ENCODE data around the gene CCNG2.

Gene CCNG2

GRCh38 chr4:77196866-77197265 is 39.9 kb downstream of the CCNG2 start:
- Histone ChIP-seq H3K9ac (ENCODE audit: low read depth, low read length) (no peak overlapping the region), H3K27me3 (ENCODE audit: insufficient read depth, low read length) (peaks cover 32% of the 10 kb centered on the region), H3K9me3 (ENCODE audit: insufficient read depth, low read depth, low read length) (no peaks in the 10 kb centered on the region)

GRCh38 chr4:77197361-77197760 is 40.4 kb downstream of the CCNG2 start:
- Histone ChIP-seq H3K27me3 (ENCODE audit: insufficient read depth, low read length) (peaks cover 32% of the 10 kb centered on the region), H3K9me3 (ENCODE audit: insufficient read depth, low read depth, low read length) (no peaks in the 10 kb centered on the region), H3K36me3 (ENCODE audit: insufficient read depth, low read depth, low read length) (no peaks in the 10 kb centered on the region), H3K27ac (ENCODE audit: low read length) (no peak overlapping the region), H3K4me1 (ENCODE audit: insufficient read depth, low read length) (no peaks in the 10 kb centered on the region), H3K4me3 (ENCODE audit: low read length) (no peak overlapping the region), H3K9ac (ENCODE audit: low read depth, low read length) (no peak overlapping the region)

More at GRCh38 chr4:77196866-77197265, 39.9 kb downstream of the CCNG2 start:
- Histone ChIP-seq H3K27ac (ENCODE audit: low read length) (no peak overlapping the region), H3K4me3 (ENCODE audit: low read length) (no peak overlapping the region), H3K36me3 (ENCODE audit: insufficient read depth, low read depth, low read length) (no peaks in the 10 kb centered on the region), H3K4me1 (ENCODE audit: insufficient read depth, low read length) (no peaks in the 10 kb centered on the region)

- H3K27me3 ChIP-seq (ENCODE audit: insufficient read depth, low read length), result peaks cover 32% of the 10 kb centered on the region
- no peaks in the 10 kb centered on the region for H3K4me1 ChIP-seq (ENCODE audit: insufficient read depth, low read length)
- H3K27ac ChIP-seq (ENCODE audit: low read length), result no peak overlapping the region
- no peak overlapping the region for H3K4me3 ChIP-seq (ENCODE audit: low read length)
- H3K9ac ChIP-seq (ENCODE audit: low read depth, low read length), result no peak overlapping the region
- no peaks in the 10 kb centered on the region for H3K36me3 ChIP-seq (ENCODE audit: insufficient read depth, low read depth, low read length)
- no peaks in the 10 kb centered on the region for H3K9me3 ChIP-seq (ENCODE audit: insufficient read depth, low read depth, low read length)
These were observed 40.8 kb downstream of the CCNG2 start for GRCh38 chr4:77197831-77198230.

GRCh38 chr4:77199276-77199675 is 42.3 kb downstream of the CCNG2 start:
- peaks cover 24% of the 10 kb centered on the region for H3K27me3 ChIP-seq (ENCODE audit: insufficient read depth, low read length)
- H3K27ac ChIP-seq (ENCODE audit: low read length), result no peak overlapping the region
- H3K36me3 ChIP-seq (ENCODE audit: insufficient read depth, low read depth, low read length), result no peaks in the 10 kb centered on the region
- no peaks in the 10 kb centered on the region for H3K9me3 ChIP-seq (ENCODE audit: insufficient read depth, low read depth, low read length)
- no peaks in the 10 kb centered on the region for H3K4me1 ChIP-seq (ENCODE audit: insufficient read depth, low read length)
- no peak overlapping the region for H3K9ac ChIP-seq (ENCODE audit: low read depth, low read length)
- no peak overlapping the region for H3K4me3 ChIP-seq (ENCODE audit: low read length)

GRCh38 chr4:77199701-77200100 is 42.7 kb downstream of the CCNG2 start:
- Histone ChIP-seq H3K36me3 (ENCODE audit: insufficient read depth, low read depth, low read length) (no peaks in the 10 kb centered on the region), H3K9ac (ENCODE audit: low read depth, low read length) (no peak overlapping the region), H3K4me3 (ENCODE audit: low read length) (no peak overlapping the region), H3K4me1 (ENCODE audit: insufficient read depth, low read length) (no peaks in the 10 kb centered on the region), H3K9me3 (ENCODE audit: insufficient read depth, low read depth, low read length) (no peaks in the 10 kb centered on the region), H3K27ac (ENCODE audit: low read length) (no peak overlapping the region), H3K27me3 (ENCODE audit: insufficient read depth, low read length) (peaks cover 20% of the 10 kb centered on the region)

GRCh38 chr4:77201343-77201742 is 44.3 kb downstream of the CCNG2 start:
- no peaks in the 10 kb centered on the region for H3K9me3 ChIP-seq (ENCODE audit: insufficient read depth, low read depth, low read length)
- H3K27ac ChIP-seq (ENCODE audit: low read length), result no peak overlapping the region
- no peak overlapping the region for H3K9ac ChIP-seq (ENCODE audit: low read depth, low read length)
- no peak overlapping the region for H3K4me3 ChIP-seq (ENCODE audit: low read length)
- H3K27me3 ChIP-seq (ENCODE audit: insufficient read depth, low read length), result peaks cover 15% of the 10 kb centered on the region; the same call in 1 of the 2 replicates
- no peaks in the 10 kb centered on the region for H3K36me3 ChIP-seq (ENCODE audit: insufficient read depth, low read depth, low read length)
- H3K4me1 ChIP-seq (ENCODE audit: insufficient read depth, low read length), result no peaks in the 10 kb centered on the region

- H3K27me3 ChIP-seq (ENCODE audit: insufficient read depth, low read length), result peaks cover 15% of the 10 kb centered on the region; the same call in 1 of the 2 replicates
- H3K36me3 ChIP-seq (ENCODE audit: insufficient read depth, low read depth, low read length), result no peaks in the 10 kb centered on the region
- H3K27ac ChIP-seq (ENCODE audit: low read length), result no peak overlapping the region
- no peaks in the 10 kb centered on the region for H3K9me3 ChIP-seq (ENCODE audit: insufficient read depth, low read depth, low read length)
- H3K4me1 ChIP-seq (ENCODE audit: insufficient read depth, low read length), result no peaks in the 10 kb centered on the region
- no peak overlapping the region for H3K4me3 ChIP-seq (ENCODE audit: low read length)
- no peak overlapping the region for H3K9ac ChIP-seq (ENCODE audit: low read depth, low read length)
These were observed 44.9 kb downstream of the CCNG2 start for GRCh38 chr4:77201857-77202256.

GRCh38 chr4:77202491-77202890 is 45.5 kb downstream of the CCNG2 start:
- Histone ChIP-seq H3K4me3 (ENCODE audit: low read length) (no peak overlapping the region), H3K9me3 (ENCODE audit: insufficient read depth, low read depth, low read length) (no peaks in the 10 kb centered on the region), H3K4me1 (ENCODE audit: insufficient read depth, low read length) (no peaks in the 10 kb centered on the region), H3K9ac (ENCODE audit: low read depth, low read length) (no peak overlapping the region), H3K27me3 (ENCODE audit: insufficient read depth, low read length) (peaks cover 15% of the 10 kb centered on the region; the same call in 1 of the 2 replicates), H3K36me3 (ENCODE audit: insufficient read depth, low read depth, low read length) (no peaks in the 10 kb centered on the region), H3K27ac (ENCODE audit: low read length) (no peak overlapping the region)

- Histone ChIP-seq H3K27me3 (ENCODE audit: insufficient read depth, low read length) (peaks cover 6% of the 10 kb centered on the region; the same call in 1 of the 2 replicates), H3K4me3 (ENCODE audit: low read length) (no peak overlapping the region), H3K4me1 (ENCODE audit: insufficient read depth, low read length) (no peaks in the 10 kb centered on the region), H3K9ac (ENCODE audit: low read depth, low read length) (no peak overlapping the region), H3K9me3 (ENCODE audit: insufficient read depth, low read depth, low read length) (no peaks in the 10 kb centered on the region), H3K36me3 (ENCODE audit: insufficient read depth, low read depth, low read length) (no peaks in the 10 kb centered on the region), H3K27ac (ENCODE audit: low read length) (no peak overlapping the region)
These were observed 46.6 kb downstream of the CCNG2 start for GRCh38 chr4:77203380-77204197.

GRCh38 chr4:77204621-77205020 is 47.6 kb downstream of the CCNG2 start:
- Histone ChIP-seq H3K27ac (ENCODE audit: low read length) (no peak overlapping the region), H3K9me3 (ENCODE audit: insufficient read depth, low read depth, low read length) (no peaks in the 10 kb centered on the region), H3K9ac (ENCODE audit: low read depth, low read length) (no peak overlapping the region), H3K4me1 (ENCODE audit: insufficient read depth, low read length) (0 out of 2 replicates have a peak, but pooled peaks cover 2% of the 10 kb centered on the region), H3K4me3 (ENCODE audit: low read length) (no peak overlapping the region), H3K27me3 (ENCODE audit: insufficient read depth, low read length) (no peaks in the 10 kb centered on the region; the same call in 1 of the 2 replicates), H3K36me3 (ENCODE audit: insufficient read depth, low read depth, low read length) (no peaks in the 10 kb centered on the region)

- no peaks in the 10 kb centered on the region for H3K9me3 ChIP-seq (ENCODE audit: insufficient read depth, low read depth, low read length)
- H3K27ac ChIP-seq (ENCODE audit: low read length), result no peak overlapping the region
- H3K4me3 ChIP-seq (ENCODE audit: low read length), result no peak overlapping the region
- H3K36me3 ChIP-seq (ENCODE audit: insufficient read depth, low read depth, low read length), result no peaks in the 10 kb centered on the region
- no peak overlapping the region for H3K9ac ChIP-seq (ENCODE audit: low read depth, low read length)
- no peaks in the 10 kb centered on the region; the same call in 1 of the 2 replicates for H3K27me3 ChIP-seq (ENCODE audit: insufficient read depth, low read length)
- 0 out of 2 replicates have a peak, but pooled peaks cover 2% of the 10 kb centered on the region for H3K4me1 ChIP-seq (ENCODE audit: insufficient read depth, low read length)
These were observed 52.0 kb downstream of the CCNG2 start for GRCh38 chr4:77209012-77209411.

GRCh38 chr4:77209936-77210335 is 52.9 kb downstream of the CCNG2 start:
- Histone ChIP-seq H3K9ac (ENCODE audit: low read depth, low read length) (no peak overlapping the region), H3K36me3 (ENCODE audit: insufficient read depth, low read depth, low read length) (no peaks in the 10 kb centered on the region), H3K9me3 (ENCODE audit: insufficient read depth, low read depth, low read length) (no peaks in the 10 kb centered on the region), H3K27ac (ENCODE audit: low read length) (no peak overlapping the region), H3K4me3 (ENCODE audit: low read length) (no peak overlapping the region), H3K27me3 (ENCODE audit: insufficient read depth, low read length) (peaks cover 5% of the 10 kb centered on the region; the same call in 1 of the 2 replicates), H3K4me1 (ENCODE audit: insufficient read depth, low read length) (0 out of 2 replicates have a peak, but pooled peaks cover 2% of the 10 kb centered on the region)

Data from iPS-20b (cell line).